Spinal cord (tissue), 10 donors: ENCODE data around the gene MORN1. TPM values are rescaled to one million over a fixed set of nuclear protein-coding genes. Genes with fewer than 3 reads are reported as not detected.
A peak's percentile ranks its signal among the peaks of the same experiment; 100 is the strongest.

ENCODE experiments used
- DNase-seq, 6 donors: peaks; one replicate each; pipeline versions ENCODE4 v3.0.0 to v3.0.0-alpha.2; 2013 to 2015; ENCODE audit warnings: low spot score in 6 of 6, low read depth in 4 of 6
- H3K27ac ChIP-seq: one replicate; pipeline ENCODE4 v1.5.1; 2013; ENCODE audit warnings: low read depth, low read length, control low read depth
- H3K27me3 ChIP-seq: one replicate; pipeline ENCODE4 v1.6.1; 2013; ENCODE audit warnings: low read length; ENCODE audit not compliant: control insufficient read depth, insufficient read depth
- H3K36me3 ChIP-seq: one replicate; pipeline ENCODE4 v1.6.1; 2013; ENCODE audit warnings: low read length; ENCODE audit not compliant: control insufficient read depth, insufficient read depth
- H3K4me1 ChIP-seq: one replicate; pipeline ENCODE4 v1.6.1; 2013; ENCODE audit warnings: low read length; ENCODE audit not compliant: control insufficient read depth, insufficient read depth
- H3K4me3 ChIP-seq: one replicate; pipeline ENCODE4 v1.5.1; 2013; ENCODE audit warnings: low read depth, low read length, control low read depth
- H3K9me3 ChIP-seq: one replicate; pipeline ENCODE4 v1.6.1; 2013; ENCODE audit warnings: low read length; ENCODE audit not compliant: control insufficient read depth, insufficient read depth
- WGBS: methylation state at CpG from one replicate; pipeline ENCODE4 v1.1.5; 2013; ENCODE audit warnings: missing lambda C conversion rate; ENCODE audit not compliant: insufficient coverage; 5-methylcytosine and 5-hydroxymethylcytosine counted together
- polyA plus RNA-seq, 2 donors: library from polyadenylated mRNA; unstranded; fragments of 120-200 nt; gene quantifications; one replicate each; pipeline ENCODE4 v1.2.1, GENCODE V29; 2013; ENCODE audit not compliant: insufficient read length in 2 of 2
- total RNA-seq, 2 donors: library from RNA; depleted of rRNA in 1 of 2; stranded (reverse); fragments of 120-200 nt in 1 of 2; fragments of >200 nt in 1 of 2; gene quantifications; one replicate each; pipeline versions ENCODE4 v1.2.3 to v1.2.4, GENCODE V29; 2013 to 2014
- donor health status: healthy.

MORN1 gene
- total and polyA plus RNA-seq, 4 donors = 8.4 to 17.5 (median 12.8) TPM

DNA sequence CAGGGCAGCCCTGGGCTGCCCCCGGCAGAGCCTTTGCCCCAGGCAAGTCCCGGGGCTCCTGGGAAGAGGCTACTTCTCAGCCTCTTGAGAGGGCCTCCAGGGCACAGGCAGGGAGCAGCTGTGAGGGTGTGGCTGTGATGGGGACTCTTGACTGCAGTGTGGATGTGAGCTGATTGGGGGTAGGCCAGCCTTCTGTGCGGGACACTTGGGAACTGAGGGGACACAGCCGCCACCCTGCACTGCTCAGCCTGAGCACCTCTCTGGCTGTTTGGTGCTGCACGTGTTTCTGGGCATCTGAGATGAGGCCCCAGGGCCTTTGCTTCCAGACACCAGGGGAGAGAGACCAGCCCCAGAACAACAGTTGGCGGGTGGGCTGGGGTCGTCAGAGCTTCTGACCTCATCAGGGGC is 101.2 kb downstream of the MORN1 start:
- H3K4me3 ChIP-seq = no peak overlapping the region
- WGBS = 40% methylated on average over 6 of the region's 7 CpGs

DNA sequence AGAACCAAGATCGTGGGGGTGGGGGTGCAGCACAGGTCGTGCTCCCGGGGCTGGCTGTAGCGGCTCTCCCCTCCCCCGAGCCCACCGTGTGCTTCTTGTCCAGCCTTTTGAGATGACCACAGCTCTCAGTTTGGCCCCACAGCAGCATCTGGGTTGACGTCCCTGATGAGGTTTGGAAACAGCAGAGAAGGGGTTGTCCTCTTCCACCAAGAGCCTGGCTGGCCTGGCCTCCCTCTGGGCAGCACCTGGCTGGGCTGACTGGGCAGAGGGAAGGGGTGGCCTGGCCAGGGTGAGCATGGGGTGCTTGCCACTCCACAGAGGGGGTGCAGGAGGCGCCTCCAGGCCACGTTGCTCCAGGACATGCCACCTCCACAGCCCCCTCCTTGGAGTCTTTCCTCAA is 101.7 kb downstream of the MORN1 start:
- H3K36me3 ChIP-seq = peaks cover 34% of the 10 kb centered on the region
- H3K4me1 ChIP-seq = peaks cover 69% of the 10 kb centered on the region
- 46% methylated on average over 7 of the region's 9 CpGs for WGBS
- H3K9me3 ChIP-seq = no peaks in the 10 kb centered on the region
- DNase-seq = no peak
- H3K27ac ChIP-seq = peak overlapping the region; percentile 84
- H3K27me3 ChIP-seq = no peaks in the 10 kb centered on the region
- no peak overlapping the region for H3K4me3 ChIP-seq

More for the DNA sequence above, 101.2 kb downstream of the MORN1 start:
- Histone ChIP-seq H3K9me3 (no peaks in the 10 kb centered on the region), H3K4me1 (peaks cover 74% of the 10 kb centered on the region), H3K27ac (peak overlapping the region; percentile 84), H3K36me3 (peaks cover 39% of the 10 kb centered on the region), H3K27me3 (no peaks in the 10 kb centered on the region)
- DNase-seq = no peak

DNA sequence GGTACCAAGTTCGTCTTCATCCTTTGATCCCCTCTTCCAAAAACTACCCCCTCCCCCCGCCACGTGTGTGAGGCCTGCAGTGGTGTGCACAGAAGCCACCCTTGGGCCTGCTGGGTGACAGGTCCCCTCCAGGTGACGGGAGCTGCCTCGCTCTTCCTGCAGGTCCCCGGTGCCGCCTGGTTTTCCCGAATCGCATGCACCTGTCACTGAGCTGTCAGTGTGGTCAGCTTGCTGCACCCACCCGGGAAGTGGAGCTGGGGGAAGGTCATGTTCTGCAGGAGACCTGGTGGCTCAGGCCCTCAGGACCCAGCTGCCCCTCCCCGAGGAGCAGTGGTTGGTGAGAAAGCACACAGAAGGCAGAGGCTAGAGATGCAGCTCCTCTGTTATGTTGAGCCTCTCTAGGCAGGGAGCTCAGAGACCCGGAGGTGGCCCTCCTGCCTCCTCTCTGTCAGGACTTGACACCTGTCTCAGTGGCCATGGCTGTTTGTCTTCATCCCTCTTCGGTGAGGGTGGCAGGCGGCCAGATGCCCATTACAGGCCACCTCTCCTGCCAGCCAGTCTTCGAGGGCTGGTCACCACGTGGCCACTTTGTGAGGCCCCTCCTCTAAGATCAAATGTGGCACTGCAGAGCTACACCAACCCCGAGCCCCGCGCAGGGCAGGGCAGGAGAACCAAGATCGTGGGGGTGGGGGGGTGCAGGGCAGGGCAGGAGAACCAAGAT is 102.4 kb downstream of the MORN1 start:
- no peak overlapping the region for H3K27ac ChIP-seq
- peaks cover 36% of the 10 kb centered on the region for H3K36me3 ChIP-seq
- DNase-seq = no peak
- no peaks in the 10 kb centered on the region for H3K27me3 ChIP-seq
- peaks cover 62% of the 10 kb centered on the region for H3K4me1 ChIP-seq
- no peaks in the 10 kb centered on the region for H3K9me3 ChIP-seq
- WGBS = 76% methylated on average over 13 of the region's 20 CpGs
- H3K4me3 ChIP-seq = no peak overlapping the region

DNA sequence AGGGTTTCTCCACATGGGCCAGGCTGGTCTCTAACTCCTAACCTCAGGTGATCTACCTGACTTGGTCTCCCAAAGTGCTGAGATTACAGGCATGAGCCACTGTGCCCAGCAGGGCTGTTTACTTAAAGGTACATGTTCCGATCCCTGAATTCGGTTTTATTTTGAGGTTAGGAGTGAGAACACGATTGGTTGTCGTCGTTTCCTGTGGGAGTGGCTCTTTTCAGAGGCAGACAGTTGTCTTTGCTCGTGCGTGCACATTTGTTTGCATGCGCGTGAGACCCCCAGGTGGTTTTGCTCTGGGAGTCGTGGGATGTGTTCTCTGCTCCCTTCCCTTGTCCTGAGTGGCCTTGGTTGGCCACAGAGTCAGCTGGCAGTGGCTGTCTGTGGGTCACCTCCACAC is 103.0 kb downstream of the MORN1 start:
- DNase-seq = no peak
- H3K9me3 ChIP-seq = no peaks in the 10 kb centered on the region
- no peak overlapping the region for H3K27ac ChIP-seq
- peaks cover 39% of the 10 kb centered on the region for H3K36me3 ChIP-seq
- H3K4me3 ChIP-seq = no peak overlapping the region
- H3K4me1 ChIP-seq = peaks cover 60% of the 10 kb centered on the region
- H3K27me3 ChIP-seq = no peaks in the 10 kb centered on the region
- WGBS = 81% methylated on average over 10 of the region's 10 CpGs

DNA sequence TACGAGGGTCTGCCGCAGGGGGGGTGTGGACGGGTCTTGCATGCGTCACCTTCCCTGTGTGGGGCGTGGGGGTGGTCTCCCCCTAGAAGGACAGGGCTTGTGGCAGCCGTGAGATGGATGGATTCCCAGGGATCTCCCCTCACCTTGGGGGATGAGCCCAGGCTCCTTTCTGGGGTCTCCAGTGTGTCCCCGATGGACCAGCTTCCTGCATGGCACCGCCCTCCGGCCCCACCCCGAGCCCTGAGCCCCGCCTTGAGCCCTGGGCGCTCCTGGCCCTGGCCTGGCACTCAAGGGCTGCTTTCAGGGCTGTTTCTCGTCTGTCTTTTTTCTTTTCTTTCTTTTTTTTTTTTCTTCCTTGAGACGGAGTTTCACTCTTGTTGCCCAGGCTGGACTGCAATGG is 103.7 kb downstream of the MORN1 start:
- H3K4me3 ChIP-seq = no peak overlapping the region
- H3K27me3 ChIP-seq = no peaks in the 10 kb centered on the region
- peaks cover 58% of the 10 kb centered on the region for H3K4me1 ChIP-seq
- no peak for DNase-seq
- WGBS = 92% methylated on average over 13 of the region's 14 CpGs
- H3K27ac ChIP-seq = no peak overlapping the region
- H3K9me3 ChIP-seq = no peaks in the 10 kb centered on the region
- peaks cover 39% of the 10 kb centered on the region for H3K36me3 ChIP-seq

DNA sequence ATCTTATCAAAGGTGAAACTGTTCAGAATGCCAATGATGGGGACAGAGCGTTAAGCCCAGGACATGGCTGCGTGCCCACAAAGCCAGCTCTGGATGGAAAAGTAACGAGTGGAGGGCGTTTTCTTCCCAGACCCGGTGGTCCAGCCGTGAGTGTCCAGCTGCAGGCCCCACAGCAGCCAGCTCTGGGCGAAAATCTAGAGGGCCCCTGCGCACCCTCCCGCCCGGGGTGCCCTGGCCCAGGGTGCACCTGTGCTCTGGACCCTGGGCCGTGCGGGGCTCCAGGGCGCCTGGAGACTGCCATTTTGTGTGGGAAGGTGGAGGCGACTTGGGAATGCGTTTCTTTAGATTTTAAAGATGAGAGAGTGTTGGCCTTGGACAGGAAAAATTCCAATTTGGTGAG is 104.4 kb downstream of the MORN1 start:
- no peak for DNase-seq
- Histone ChIP-seq H3K36me3 (peaks cover 44% of the 10 kb centered on the region), H3K4me1 (peaks cover 52% of the 10 kb centered on the region), H3K9me3 (no peaks in the 10 kb centered on the region), H3K27me3 (no peaks in the 10 kb centered on the region), H3K4me3 (no peak overlapping the region), H3K27ac (no peak overlapping the region)
- 78% methylated on average over 15 of the region's 15 CpGs for WGBS

DNA sequence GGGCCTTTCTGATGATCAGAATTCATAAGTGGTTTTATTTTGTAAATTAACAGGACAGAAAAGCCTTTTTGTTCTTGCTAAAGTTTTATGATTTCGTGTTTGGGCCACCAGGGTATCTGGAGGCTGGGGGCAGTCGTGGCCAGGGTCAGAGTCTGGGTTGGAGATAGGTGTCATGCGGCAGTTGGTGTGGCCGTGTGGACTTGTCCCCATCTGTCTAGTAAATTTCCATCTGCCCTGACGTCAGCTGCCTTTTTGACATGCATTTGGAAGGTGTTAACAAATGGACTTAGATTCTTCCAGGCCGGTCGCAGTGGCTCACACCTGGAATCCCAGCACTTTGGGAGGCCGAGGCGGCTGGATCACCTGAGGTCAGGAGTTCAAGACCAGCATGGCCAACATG is 106.4 kb downstream of the MORN1 start:
- peaks cover 38% of the 10 kb centered on the region for H3K4me1 ChIP-seq
- H3K4me3 ChIP-seq = no peak overlapping the region
- H3K36me3 ChIP-seq = peaks cover 40% of the 10 kb centered on the region
- no peak overlapping the region for H3K27ac ChIP-seq
- 95% methylated on average over 8 of the region's 9 CpGs for WGBS
- no peaks in the 10 kb centered on the region for H3K9me3 ChIP-seq
- H3K27me3 ChIP-seq = no peaks in the 10 kb centered on the region
- DNase-seq = no peak

DNA sequence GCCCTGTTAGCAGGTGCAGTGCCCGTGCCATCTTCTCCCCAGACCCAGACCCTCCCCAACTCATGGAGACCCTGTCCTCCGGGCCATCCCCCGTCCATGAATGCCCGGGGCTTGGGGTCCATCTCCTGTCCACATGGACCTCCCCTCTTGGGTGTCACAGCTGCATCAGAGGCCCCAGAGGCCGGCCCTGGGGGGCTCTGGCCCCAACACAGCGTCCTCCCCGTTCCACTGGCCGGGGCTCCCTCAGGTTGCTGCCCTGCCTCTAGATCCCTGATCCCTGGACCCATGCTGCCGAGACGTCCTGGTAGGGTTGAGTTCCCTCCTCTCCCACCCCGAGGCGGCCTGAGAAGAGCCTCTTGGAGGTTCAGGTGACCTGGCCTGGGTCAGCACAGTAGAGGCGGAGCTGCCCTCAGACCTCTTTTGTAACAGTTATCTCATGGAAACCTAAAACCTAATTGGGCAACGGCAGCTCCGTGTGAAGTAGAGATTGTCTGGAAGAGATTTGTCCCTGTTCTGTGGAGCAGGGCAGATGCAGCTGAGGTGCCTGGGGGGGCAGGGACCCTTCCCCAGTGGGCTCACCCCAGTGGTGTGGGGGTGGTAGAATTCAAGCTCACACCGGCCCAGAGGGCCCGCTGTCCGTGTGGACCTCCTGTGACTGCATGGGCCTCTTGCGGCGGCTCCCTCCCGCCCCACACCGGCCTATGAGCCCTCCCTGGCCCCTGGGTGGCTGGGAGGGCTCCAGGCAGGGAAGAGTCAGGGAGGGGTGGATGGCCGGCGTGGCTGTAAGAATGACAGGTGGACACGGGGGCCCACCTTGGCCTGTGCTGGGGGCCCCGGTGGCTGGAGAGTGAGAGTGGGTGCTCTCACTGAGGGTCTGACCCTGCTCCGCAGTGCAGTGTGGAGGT is 107.1 kb downstream of the MORN1 start:
- no peak overlapping the region for H3K27ac ChIP-seq
- H3K36me3 ChIP-seq = peaks cover 35% of the 10 kb centered on the region
- DNase-seq = no peak
- H3K4me3 ChIP-seq = no peak overlapping the region
- peaks cover 38% of the 10 kb centered on the region for H3K4me1 ChIP-seq
- H3K9me3 ChIP-seq = no peaks in the 10 kb centered on the region
- WGBS = 81% methylated on average over 21 of the region's 27 CpGs
- no peaks in the 10 kb centered on the region for H3K27me3 ChIP-seq

DNA sequence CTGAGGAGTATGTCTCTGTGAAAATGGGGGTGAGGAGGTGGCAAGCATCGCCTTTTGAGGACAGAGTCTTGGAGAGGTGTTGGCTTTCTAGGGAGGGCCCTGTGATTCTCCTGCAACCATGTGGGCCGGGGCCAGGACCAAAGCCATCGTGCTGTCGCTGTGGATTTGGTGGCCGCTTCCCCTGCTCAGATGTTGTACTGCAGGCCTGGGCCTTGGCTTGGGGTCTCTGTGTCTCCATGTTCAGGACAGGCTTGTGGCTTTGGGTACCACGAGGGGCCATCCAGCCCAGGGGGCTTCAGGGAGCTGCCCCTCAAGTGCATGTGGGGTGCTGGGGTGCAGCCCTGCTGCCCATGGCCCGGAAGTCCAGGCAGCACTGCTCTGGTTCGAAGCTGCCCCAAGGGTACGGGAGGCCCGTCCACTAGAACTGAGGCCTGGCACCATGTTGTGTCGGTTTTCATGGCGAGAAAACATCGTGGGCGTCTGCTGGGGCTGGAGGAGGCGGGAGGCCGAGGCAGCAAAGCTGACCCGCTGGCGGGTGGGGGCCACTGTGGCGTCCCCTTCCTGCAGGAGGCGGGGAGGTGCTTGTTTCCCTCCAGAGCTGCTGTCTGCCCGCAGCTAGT is 107.9 kb downstream of the MORN1 start:
- Histone ChIP-seq H3K27ac (no peak overlapping the region), H3K27me3 (no peaks in the 10 kb centered on the region), H3K4me3 (no peak overlapping the region), H3K36me3 (peaks cover 34% of the 10 kb centered on the region), H3K9me3 (no peaks in the 10 kb centered on the region), H3K4me1 (peaks cover 38% of the 10 kb centered on the region)
- no peak for DNase-seq
- WGBS = 90% methylated on average over 21 of the region's 21 CpGs
